ENCODE measurements around the gene RSPO4. TPM values are rescaled to one million over a fixed set of nuclear protein-coding genes. Genes with fewer than 3 reads are reported as not detected.

RSPO4 gene
- polyA plus RNA-seq, 2 of the 4 experiments (the other 2 are of a cell fraction), result not detected

GRCh38 chr20:1037039-1037438 is 34.9 kb upstream of the RSPO4 start:
- 2% methylated on average over 2 of the region's 2 CpGs for WGBS (ENCODE audit: missing lambda C conversion rate)
- Histone ChIP-seq H3K4me3 (no peak overlapping the region), H3K27ac (no peak overlapping the region), H3K9me3 (0 out of 3 replicates have a peak, but pooled peaks cover 2% of the 10 kb centered on the region), H3K4me1 (no peaks in the 10 kb centered on the region), H3K4me2 (no peak overlapping the region)
- no peak for TF ChIP-seq POLR2AphosphoS2 (conservative IDR thresholded peaks at IDR 0.05; ENCODE audit: low read length)
- TF ChIP-seq RAD21 (conservative IDR thresholded peaks at IDR 0.05 in 1 of 2, IDR thresholded peaks at IDR 0.05 in 1 of 2), result no peak
- TF ChIP-seq KDM1A (IDR thresholded peaks at IDR 0.05; ENCODE audit: low read depth), result no peak
- TF ChIP-seq ZFP36 (IDR thresholded peaks at IDR 0.05; ENCODE audit: borderline replicate concordance, partially characterized antibody), result peak; percentile 53
- TF ChIP-seq KDM5A (IDR thresholded peaks at IDR 0.05), result no peak
- no peak for TF ChIP-seq CHD4 (IDR thresholded peaks at IDR 0.05; ENCODE audit: borderline replicate concordance)
- no peak for TF ChIP-seq BHLHE40 (IDR thresholded peaks at IDR 0.05; ENCODE audit: low read depth, low read length)
- POLR2A ChIA-PET, result no interaction called here
- no peak for FAIRE-seq
- DNase-seq (ENCODE audit: low read depth in 1 of 2, low spot score in 1 of 2), result no peak
- CTCF ChIA-PET, result interaction anchor here (0.7 to 1.3 kb wide), 3 partner anchors 10 to 17 kb away, joined by 3 to 4 read pairs (median 3); no protein-coding TSS in a partner anchor
- no peak for ATAC-seq

GRCh38 chr20:1035466-1035865 is 33.4 kb upstream of the RSPO4 start:
- CTCF ChIA-PET, result interaction anchor here (0.7 to 1.7 kb wide), 3 partner anchors 13 to 79 kb away, joined by 3 to 4 read pairs (median 3); no protein-coding TSS in a partner anchor
- POLR2A ChIA-PET, result no interaction called here
- FAIRE-seq, result no peak
- DNase-seq (ENCODE audit: low read depth in 1 of 2, low spot score in 1 of 2), result no peak
- Histone ChIP-seq H3K4me3 (no peak overlapping the region), H3K4me2 (no peak overlapping the region), H3K4me1 (no peaks in the 10 kb centered on the region), H3K27ac (no peak overlapping the region), H3K9me3 (no peaks in the 10 kb centered on the region)
- ATAC-seq, result no peak
- TF ChIP-seq EHMT2 (IDR thresholded peaks at IDR 0.05; ENCODE audit: low read depth), result no peak
- TF ChIP-seq HOXB13 (CRISPR knock-in tag; IDR thresholded peaks at IDR 0.05; ENCODE audit: low read depth), result no peak
- TF ChIP-seq, protein P1, sequence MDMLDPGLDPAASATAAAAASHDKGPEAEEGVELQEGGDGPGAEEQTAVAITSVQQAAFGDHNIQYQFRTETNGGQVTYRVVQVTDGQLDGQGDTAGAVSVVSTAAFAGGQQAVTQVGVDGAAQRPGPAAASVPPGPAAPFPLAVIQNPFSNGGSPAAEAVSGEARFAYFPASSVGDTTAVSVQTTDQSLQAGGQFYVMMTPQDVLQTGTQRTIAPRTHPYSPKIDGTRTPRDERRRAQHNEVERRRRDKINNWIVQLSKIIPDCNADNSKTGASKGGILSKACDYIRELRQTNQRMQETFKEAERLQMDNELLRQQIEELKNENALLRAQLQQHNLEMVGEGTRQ (IDR thresholded peaks at IDR 0.05), result no peak
- TF ChIP-seq ZSCAN20 (CRISPR knock-in tag; IDR thresholded peaks at IDR 0.05), result no peak
- TF ChIP-seq CEBPB (IDR thresholded peaks at IDR 0.05), result no peak
- no peak for TF ChIP-seq KDM1A (IDR thresholded peaks at IDR 0.05; ENCODE audit: low read depth)
- no peak for TF ChIP-seq RCOR1 (IDR thresholded peaks at IDR 0.05; ENCODE audit: low read depth, low read length)
- TF ChIP-seq NR3C1 (IDR thresholded peaks at IDR 0.05), result no peak
- TF ChIP-seq HES2 (IDR thresholded peaks at IDR 0.05), result no peak
- no peak for TF ChIP-seq NPAS2 (CRISPR knock-in tag; IDR thresholded peaks at IDR 0.05; ENCODE audit: borderline replicate concordance)
- no peak for TF ChIP-seq MAZ (IDR thresholded peaks at IDR 0.05; ENCODE audit: borderline replicate concordance, low read depth, low read length)
- TF ChIP-seq HDAC2 (IDR thresholded peaks at IDR 0.05), result no peak
- TF ChIP-seq, protein P2, sequence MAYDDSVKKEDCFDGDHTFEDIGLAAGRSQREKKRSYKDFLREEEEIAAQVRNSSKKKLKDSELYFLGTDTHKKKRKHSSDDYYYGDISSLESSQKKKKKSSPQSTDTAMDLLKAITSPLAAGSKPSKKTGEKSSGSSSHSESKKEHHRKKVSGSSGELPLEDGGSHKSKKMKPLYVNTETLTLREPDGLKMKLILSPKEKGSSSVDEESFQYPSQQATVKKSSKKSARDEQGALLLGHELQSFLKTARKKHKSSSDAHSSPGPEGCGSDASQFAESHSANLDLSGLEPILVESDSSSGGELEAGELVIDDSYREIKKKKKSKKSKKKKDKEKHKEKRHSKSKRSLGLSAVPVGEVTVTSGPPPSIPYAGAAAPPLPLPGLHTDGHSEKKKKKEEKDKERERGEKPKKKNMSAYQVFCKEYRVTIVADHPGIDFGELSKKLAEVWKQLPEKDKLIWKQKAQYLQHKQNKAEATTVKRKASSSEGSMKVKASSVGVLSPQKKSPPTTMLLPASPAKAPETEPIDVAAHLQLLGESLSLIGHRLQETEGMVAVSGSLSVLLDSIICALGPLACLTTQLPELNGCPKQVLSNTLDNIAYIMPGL (CRISPR knock-in tag; IDR thresholded peaks at IDR 0.05; ENCODE audit: borderline replicate concordance), result no peak
- TF ChIP-seq KDM5A (IDR thresholded peaks at IDR 0.05), result no peak
- no peak for TF ChIP-seq TFCP2L1 (CRISPR knock-in tag; IDR thresholded peaks at IDR 0.05)
- 12% methylated on average over 3 of the region's 3 CpGs for WGBS (ENCODE audit: missing lambda C conversion rate)

- DNase-seq (ENCODE audit: low read depth in 1 of 2, low spot score in 1 of 2), result no peak
- 2% methylated on average over 4 of the region's 4 CpGs for WGBS (ENCODE audit: missing lambda C conversion rate)
- TF ChIP-seq, protein P3, sequence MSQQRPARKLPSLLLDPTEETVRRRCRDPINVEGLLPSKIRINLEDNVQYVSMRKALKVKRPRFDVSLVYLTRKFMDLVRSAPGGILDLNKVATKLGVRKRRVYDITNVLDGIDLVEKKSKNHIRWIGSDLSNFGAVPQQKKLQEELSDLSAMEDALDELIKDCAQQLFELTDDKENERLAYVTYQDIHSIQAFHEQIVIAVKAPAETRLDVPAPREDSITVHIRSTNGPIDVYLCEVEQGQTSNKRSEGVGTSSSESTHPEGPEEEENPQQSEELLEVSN (IDR thresholded peaks at IDR 0.05; ENCODE audit: borderline replicate concordance, low read depth), result no peak
- TF ChIP-seq RAD21 (conservative IDR thresholded peaks at IDR 0.05 in 1 of 2, IDR thresholded peaks at IDR 0.05 in 1 of 2), result no peak
- TF ChIP-seq EHMT2 (IDR thresholded peaks at IDR 0.05; ENCODE audit: low read depth), result no peak
- no peak for TF ChIP-seq NR3C1 (IDR thresholded peaks at IDR 0.05)
- TF ChIP-seq EP300 (IDR thresholded peaks at IDR 0.05), result no peak
- no peak for TF ChIP-seq HOXA7 (CRISPR knock-in tag; IDR thresholded peaks at IDR 0.05)
- TF ChIP-seq RNF2 (IDR thresholded peaks at IDR 0.05; ENCODE audit: borderline replicate concordance, low read depth), result no peak
- TF ChIP-seq, protein P4, sequence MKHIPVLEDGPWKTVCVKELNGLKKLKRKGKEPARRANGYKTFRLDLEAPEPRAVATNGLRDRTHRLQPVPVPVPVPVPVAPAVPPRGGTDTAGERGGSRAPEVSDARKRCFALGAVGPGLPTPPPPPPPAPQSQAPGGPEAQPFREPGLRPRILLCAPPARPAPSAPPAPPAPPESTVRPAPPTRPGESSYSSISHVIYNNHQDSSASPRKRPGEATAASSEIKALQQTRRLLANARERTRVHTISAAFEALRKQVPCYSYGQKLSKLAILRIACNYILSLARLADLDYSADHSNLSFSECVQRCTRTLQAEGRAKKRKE (CRISPR knock-in tag; IDR thresholded peaks at IDR 0.05; ENCODE audit: low read depth), result no peak
- no peak for TF ChIP-seq BHLHE40 (IDR thresholded peaks at IDR 0.05; ENCODE audit: low read depth, low read length)
- no peak for TF ChIP-seq HES2 (IDR thresholded peaks at IDR 0.05)
- no peak for TF ChIP-seq CEBPB (IDR thresholded peaks at IDR 0.05)
- TF ChIP-seq JUN (IDR thresholded peaks at IDR 0.05), result no peak
- TF ChIP-seq ZNF302 (CRISPR knock-in tag; IDR thresholded peaks at IDR 0.05), result no peak
Measured at GRCh38 chr20:1034415-1034789, 32.3 kb upstream of the RSPO4 start.

More at GRCh38 chr20:1034415-1034789, 32.3 kb upstream of the RSPO4 start:
- H3K4me1 ChIP-seq, result no peaks in the 10 kb centered on the region
- no peak overlapping the region for H3K4me2 ChIP-seq
- FAIRE-seq, result no peak
- 0 out of 3 replicates have a peak, but pooled peaks cover 3% of the 10 kb centered on the region for H3K9me3 ChIP-seq
- CTCF ChIA-PET, result interaction anchor here (0.9 to 1.7 kb wide), 3 partner anchors 14 to 78 kb away, joined by 3 to 4 read pairs (median 4); no protein-coding TSS in a partner anchor
- no peak overlapping the region for H3K27ac ChIP-seq
- H3K4me3 ChIP-seq, result no peak overlapping the region
- no peak for ATAC-seq
- POLR2A ChIA-PET, result no interaction called here

Measured in A549 (cell line).